WTC11 (cell line): ENCODE measurements around the gene AGXT. TPM values are rescaled to one million over a fixed set of nuclear protein-coding genes. Genes with fewer than 3 reads are reported as not detected.

ENCODE experiments used
- ATAC-seq: fragments of 200-7000 bp; cut with Tn5 transposase; 2 replicates; pipeline ENCODE4 v1.10.0; 2021; ENCODE audit warnings: mild to moderate bottlenecking, moderate library complexity
- CTCF ChIA-PET: fragments of 300-600 bp; sonication (Branson Sonifier 250); formaldehyde crosslinking; loops from one replicate; lab custom pipeline; 2021; ENCODE audit warnings: antibody characterized with exemption; lab: Charles Lee
- POLR2A ChIA-PET: fragments of 350-600 bp; sonication (Branson Sonifier 250); formaldehyde crosslinking; loops from one replicate; lab custom pipeline; 2021; ENCODE audit warnings: antibody characterized with exemption; lab: Charles Lee
- DNase-seq: peaks from one replicate; pipeline ENCODE4 v3.0.0; 2021; ENCODE audit warnings: low spot score
- H3K27ac Mint-ChIP-seq: 2 replicates; pipeline ENCODE4 v1.8.0; 2021; ENCODE audit warnings: mixed read lengths
- H3K27me3 Mint-ChIP-seq: 2 replicates; pipeline ENCODE4 v1.8.0; 2021; ENCODE audit warnings: low read depth, mild to moderate bottlenecking, moderate library complexity, mixed read lengths
- H3K36me3 Mint-ChIP-seq: 2 replicates; pipeline ENCODE4 v1.8.0; 2021; ENCODE audit warnings: mixed read lengths
- H3K4me1 Mint-ChIP-seq: 2 replicates; pipeline ENCODE4 v1.8.0; 2022; ENCODE audit warnings: mixed read lengths
- H3K4me3 Mint-ChIP-seq: 2 replicates; pipeline ENCODE4 v1.8.0; 2021; ENCODE audit warnings: mild to moderate bottlenecking, moderate library complexity, mixed read lengths
- H3K9me3 Mint-ChIP-seq: 2 replicates; pipeline ENCODE4 v1.8.0; 2021; ENCODE audit warnings: mixed read lengths
- CREB1 ChIP-seq: sonication (generic); formaldehyde crosslinking; IDR thresholded peaks from 2 replicates; pipeline ENCODE4 v1.8.0; 2023; ENCODE audit warnings: mild to moderate bottlenecking, missing genetic modification reagents
- E2F1 ChIP-seq: sonication (generic); formaldehyde crosslinking; IDR thresholded peaks from 2 replicates; pipeline ENCODE4 v1.8.0; 2022; ENCODE audit warnings: mild to moderate bottlenecking, missing genetic modification reagents
- FOXK1 ChIP-seq: sonication (generic); formaldehyde crosslinking; IDR thresholded peaks from 2 replicates; pipeline ENCODE4 v1.8.0; 2022; ENCODE audit warnings: mild to moderate bottlenecking, moderate library complexity, missing genetic modification reagents
- GABPB1 ChIP-seq: sonication (generic); formaldehyde crosslinking; IDR thresholded peaks from 2 replicates; pipeline ENCODE4 v1.8.1; 2023; ENCODE audit warnings: mild to moderate bottlenecking, missing genetic modification reagents
- JAZF1 ChIP-seq: fragments of 250-450 bp; sonication (Bioruptor Pico); IDR thresholded peaks from 2 replicates; pipeline ENCODE4 v1.9.0; 2021; ENCODE audit warnings: moderate library complexity, mild to moderate bottlenecking, inconsistent platforms
- MAX ChIP-seq: sonication (generic); formaldehyde crosslinking; IDR thresholded peaks from 2 replicates; pipeline ENCODE4 v1.8.0; 2022; ENCODE audit warnings: mild to moderate bottlenecking, missing genetic modification reagents
- MLX ChIP-seq: sonication (generic); formaldehyde crosslinking; IDR thresholded peaks from 2 replicates; pipeline ENCODE4 v1.8.1; 2023; ENCODE audit warnings: mild to moderate bottlenecking, missing genetic modification reagents, moderate library complexity
- MYBL2 ChIP-seq: sonication (generic); formaldehyde crosslinking; IDR thresholded peaks from 2 replicates; pipeline ENCODE4 v1.8.1; 2023; ENCODE audit warnings: mild to moderate bottlenecking, moderate library complexity, missing genetic modification reagents
- NFE2L1 ChIP-seq: sonication (generic); formaldehyde crosslinking; IDR thresholded peaks from 2 replicates; pipeline ENCODE4 v1.8.1; 2023; ENCODE audit warnings: missing genetic modification reagents
- NFYB ChIP-seq: sonication (generic); formaldehyde crosslinking; conservative IDR thresholded peaks from 2 replicates; pipeline ENCODE4 v1.8.0; 2022; ENCODE audit warnings: low read depth, missing genetic modification reagents
- PRRX2 ChIP-seq: fragments of 250-450 bp; sonication (Bioruptor Pico); IDR thresholded peaks from 2 replicates; pipeline ENCODE4 v1.8.0; 2021; ENCODE audit warnings: mild to moderate bottlenecking
- SP1 ChIP-seq: sonication (generic); formaldehyde crosslinking; conservative IDR thresholded peaks from 2 replicates; pipeline ENCODE4 v1.8.1; 2022; ENCODE audit warnings: missing genetic modification reagents
- TCF7 ChIP-seq: sonication (generic); formaldehyde crosslinking; IDR thresholded peaks from 2 replicates; pipeline ENCODE4 v1.8.0; 2022; ENCODE audit warnings: mild to moderate bottlenecking, low read depth, missing genetic modification reagents, moderate library complexity
- ZBTB21 ChIP-seq: sonication (generic); formaldehyde crosslinking; IDR thresholded peaks from 2 replicates; pipeline ENCODE4 v1.8.1; 2023; ENCODE audit warnings: mild to moderate bottlenecking, missing genetic modification reagents, borderline replicate concordance
- ZBTB43 ChIP-seq: sonication (generic); formaldehyde crosslinking; IDR thresholded peaks from 2 replicates; pipeline ENCODE4 v1.8.1; 2023; ENCODE audit warnings: mild to moderate bottlenecking, missing genetic modification reagents
- ZNF263 ChIP-seq: sonication (generic); formaldehyde crosslinking; IDR thresholded peaks from 2 replicates; pipeline ENCODE4 v1.8.1; 2022; ENCODE audit warnings: low read depth, mild to moderate bottlenecking, moderate library complexity, missing genetic modification reagents
- ZNF396 ChIP-seq: fragments of 250-450 bp; sonication (Bioruptor Pico); IDR thresholded peaks from 2 replicates; pipeline ENCODE4 v1.8.0; 2021; ENCODE audit warnings: mild to moderate bottlenecking, moderate library complexity, borderline replicate concordance
- ZNF532 ChIP-seq: fragments of 250-450 bp; sonication (Bioruptor Pico); IDR thresholded peaks from 2 replicates; pipeline ENCODE4 v1.9.0; 2021; ENCODE audit warnings: mild to moderate bottlenecking, borderline replicate concordance
- ZNF671 ChIP-seq: fragments of 250-450 bp; sonication (Bioruptor Pico); IDR thresholded peaks from 2 replicates; pipeline ENCODE4 v1.8.0; 2021; ENCODE audit warnings: mild to moderate bottlenecking
- total RNA-seq: library from RNA; stranded (reverse); gene quantifications from 3 replicates; pipeline ENCODE4 v1.2.3, GENCODE V29; 2021
- TF ChIP-seq, protein P1 (sequence below): sonication (generic); formaldehyde crosslinking; IDR thresholded peaks from 2 replicates; pipeline ENCODE4 v1.8.1; 2022; ENCODE audit warnings: missing genetic modification reagents, borderline replicate concordance
- TF ChIP-seq, protein P2 (sequence below): fragments of 250-450 bp; sonication (Bioruptor Pico); IDR thresholded peaks from 2 replicates; pipeline ENCODE4 v2.1.2; 2022; ENCODE audit warnings: mild to moderate bottlenecking, moderate library complexity

AGXT gene
- total RNA-seq, 1 experiment from 2014 or later = 0.24 TPM

GRCh38 chr2:240888890-240889573 is 20.4 kb downstream of the AGXT start (continued):
- TF ChIP-seq JAZF1 (CRISPR knock-in tag) (no peak), ZBTB43 (CRISPR knock-in tag) (no peak), E2F1 (no peak), ZNF396 (CRISPR knock-in tag) (no peak), NFE2L1 (CRISPR knock-in tag) (no peak), ZBTB21 (CRISPR knock-in tag) (no peak), GABPB1 (no peak), FOXK1 (CRISPR knock-in tag) (no peak), ZNF532 (CRISPR knock-in tag) (no peak), CREB1 (CRISPR knock-in tag) (no peak), TCF7 (CRISPR knock-in tag) (no peak)

DNA sequence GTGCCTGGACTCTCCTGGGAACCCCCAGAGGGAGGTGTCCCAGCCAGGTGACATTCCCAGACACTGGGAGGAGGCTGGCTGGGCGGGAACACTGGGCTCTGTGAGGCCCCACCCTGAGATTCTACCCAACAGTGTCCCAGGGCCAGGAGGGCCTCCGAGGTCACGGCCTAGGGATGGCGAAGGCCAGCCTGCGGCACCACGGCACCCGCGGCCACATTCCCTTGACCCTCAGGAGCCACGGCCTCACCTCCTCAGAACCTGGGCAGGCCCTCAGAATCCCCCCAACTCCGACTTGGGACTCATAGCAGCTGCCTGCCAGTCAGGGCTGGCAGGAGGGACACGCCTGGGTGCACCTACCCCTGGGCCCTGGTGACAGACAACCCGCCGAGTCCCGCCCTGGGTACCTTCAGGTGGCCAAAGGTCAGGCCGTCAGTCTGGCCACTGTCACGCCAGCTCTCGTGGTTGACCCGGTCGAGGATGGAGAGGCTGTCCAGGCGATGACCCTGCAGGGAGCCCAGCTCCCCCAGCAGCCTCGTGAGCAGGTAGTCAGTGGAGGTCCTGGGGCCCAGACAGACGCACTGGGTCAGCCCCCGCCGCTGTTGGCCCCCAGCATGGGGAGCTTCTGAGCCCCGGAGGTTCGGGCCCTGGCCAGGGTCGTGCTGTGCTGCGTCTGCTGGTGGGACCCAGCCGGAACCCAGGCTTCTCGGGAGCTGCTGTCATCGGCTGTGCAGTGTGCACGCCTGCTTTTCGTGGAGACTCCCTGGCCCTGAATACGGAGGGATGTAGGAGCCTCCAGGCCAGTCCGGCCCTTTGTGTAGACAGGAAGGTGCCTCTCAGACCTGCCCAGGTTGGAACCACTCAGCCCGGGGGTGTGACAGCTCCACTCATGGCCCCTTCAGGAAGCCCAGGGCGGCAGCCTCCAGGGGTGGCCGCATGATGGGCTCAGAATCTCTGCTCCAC is 21.3 kb downstream of the AGXT start:
- POLR2A ChIA-PET = no interaction called here
- TF ChIP-seq GABPB1 (no peak), MAX (CRISPR knock-in tag) (no peak), MYBL2 (CRISPR knock-in tag) (no peak), PRRX2 (CRISPR knock-in tag) (no peak), ZNF671 (no peak), MLX (no peak), ZNF263 (CRISPR knock-in tag) (no peak), NFYB (CRISPR knock-in tag) (no peak), FOXK1 (CRISPR knock-in tag) (no peak), SP1 (CRISPR knock-in tag) (no peak)
- TF ChIP-seq, protein P1, sequence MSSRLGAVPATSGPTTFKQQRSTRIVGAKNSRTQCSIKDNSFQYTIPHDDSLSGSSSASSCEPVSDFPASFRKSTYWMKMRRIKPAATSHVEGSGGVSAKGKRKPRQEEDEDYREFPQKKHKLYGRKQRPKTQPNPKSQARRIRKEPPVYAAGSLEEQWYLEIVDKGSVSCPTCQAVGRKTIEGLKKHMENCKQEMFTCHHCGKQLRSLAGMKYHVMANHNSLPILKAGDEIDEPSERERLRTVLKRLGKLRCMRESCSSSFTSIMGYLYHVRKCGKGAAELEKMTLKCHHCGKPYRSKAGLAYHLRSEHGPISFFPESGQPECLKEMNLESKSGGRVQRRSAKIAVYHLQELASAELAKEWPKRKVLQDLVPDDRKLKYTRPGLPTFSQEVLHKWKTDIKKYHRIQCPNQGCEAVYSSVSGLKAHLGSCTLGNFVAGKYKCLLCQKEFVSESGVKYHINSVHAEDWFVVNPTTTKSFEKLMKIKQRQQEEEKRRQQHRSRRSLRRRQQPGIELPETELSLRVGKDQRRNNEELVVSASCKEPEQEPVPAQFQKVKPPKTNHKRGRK (CRISPR knock-in tag) = no peak
- TF ChIP-seq, protein P2, sequence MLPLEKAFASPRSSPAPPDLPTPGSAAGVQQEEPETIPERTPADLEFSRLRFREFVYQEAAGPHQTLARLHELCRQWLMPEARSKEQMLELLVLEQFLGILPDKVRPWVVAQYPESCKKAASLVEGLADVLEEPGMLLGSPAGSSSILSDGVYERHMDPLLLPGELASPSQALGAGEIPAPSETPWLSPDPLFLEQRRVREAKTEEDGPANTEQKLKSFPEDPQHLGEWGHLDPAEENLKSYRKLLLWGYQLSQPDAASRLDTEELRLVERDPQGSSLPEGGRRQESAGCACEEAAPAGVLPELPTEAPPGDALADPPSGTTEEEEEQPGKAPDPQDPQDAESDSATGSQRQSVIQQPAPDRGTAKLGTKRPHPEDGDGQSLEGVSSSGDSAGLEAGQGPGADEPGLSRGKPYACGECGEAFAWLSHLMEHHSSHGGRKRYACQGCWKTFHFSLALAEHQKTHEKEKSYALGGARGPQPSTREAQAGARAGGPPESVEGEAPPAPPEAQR (CRISPR knock-in tag) = no peak
- TF ChIP-seq, all 79 proteins: peak for 0
- Mint-ChIP-seq H3K27ac (no peak overlapping the region), H3K4me3 (no peak overlapping the region), H3K27me3 (no peaks in the 10 kb centered on the region), H3K9me3 (no peaks in the 10 kb centered on the region), H3K4me1 (no peaks in the 10 kb centered on the region), H3K36me3 (no peaks in the 10 kb centered on the region)
- CTCF ChIA-PET = interaction anchor here (1.4 to 3.3 kb wide), 3 partner anchors 8 to 39 kb away, joined by 6 to 13 read pairs (median 9); no protein-coding TSS in a partner anchor
- DNase-seq (no peak), ATAC-seq (no peak)
